K562 (cell line): ENCODE measurements around the gene MCCD1. TPM values are rescaled to one million over a fixed set of nuclear protein-coding genes. Genes with fewer than 3 reads are reported as not detected.

Experiments
- ATAC-seq: fragments of 200-7000 bp; cut with Tn5 transposase; 3 replicates; pipeline ENCODE4 v1.9.1; 2020; ENCODE audit warnings: moderate library complexity
- BruUV-seq: library from RNA; stranded (reverse); fragments of 400-500 nt; replicated peaks from 2 replicates; lab custom pipeline; 2021; lab: Mats Ljungman, UMichigan
- CTCF ChIA-PET: fragments of 300-600 bp; formaldehyde crosslinking; extraction: SDS; loops from one replicate; lab custom pipeline; 2021; ENCODE audit warnings: low intra/inter-chr PET ratio; lab: Yijun Ruan, JAX
- POLR2A ChIA-PET: fragments of 300-600, 350-650 bp; sonication (Branson Sonifier 250); formaldehyde crosslinking; extraction: SDS; loops from one replicate; lab custom pipeline; 2021; ENCODE audit warnings: antibody characterized with exemption, inconsistent platforms; lab: Yijun Ruan, JAX
- DNase-seq, 4 experiments: peaks; one replicate each; pipeline versions ENCODE4 v3.0.0 to v3.0.0-alpha.2; 2011 to 2018; ENCODE audit warnings: low spot score in 3 of 4, mixed read lengths in 3 of 4; ENCODE audit errors: extremely low read depth in 1 of 4
- FAIRE-seq: peaks from 2 replicates; lab custom pipeline; 2011; peaks lifted over from hg19 to GRCh38; lab: Jason Lieb, UNC
- H2AFZ ChIP-seq: 2 replicates; pipeline ENCODE4 v1.6.0; 2011; ENCODE audit warnings: low read depth, low read length, control low read depth, inconsistent platforms
- H3K27ac ChIP-seq: fragments of 200-600 bp; 3 replicates; pipeline ENCODE4 v1.8.0; 2011; ENCODE audit warnings: low read depth, mild to moderate bottlenecking, control low read depth, inconsistent platforms, low read length, moderate library complexity, mixed read lengths; ENCODE audit errors: extremely low read depth
- H3K27me3 ChIP-seq, 2 experiments: fragments of 300-600 bp in 1 of 2; 2 replicates in 1 of 2; 3 replicates in 1 of 2; pipeline versions ENCODE4 v1.6.0 to v1.8.0; 2011; ENCODE audit warnings: inconsistent platforms in 2 of 2, low read length in 2 of 2, mild to moderate bottlenecking in 1 of 2, mixed read lengths in 1 of 2, moderate library complexity in 1 of 2; ENCODE audit not compliant: control insufficient read depth in 2 of 2, insufficient read depth in 2 of 2
- H3K36me3 ChIP-seq: fragments of 300-600 bp; 3 replicates; pipeline ENCODE4 v1.8.0; 2011; ENCODE audit warnings: mild to moderate bottlenecking, low read length, inconsistent platforms; ENCODE audit not compliant: control insufficient read depth, insufficient read depth
- H3K4me1 ChIP-seq, 2 experiments: fragments of 200-600 bp in 1 of 2; replicated peaks in 1 of 2; 2 replicates in 1 of 2; 3 replicates in 1 of 2; pipeline versions ENCODE4 v1.5.1 to v1.8.0; 2011; ENCODE audit warnings: inconsistent platforms in 2 of 2, low read length in 2 of 2, mild to moderate bottlenecking in 1 of 2, mixed read lengths in 1 of 2, moderate library complexity in 1 of 2; ENCODE audit not compliant: control insufficient read depth in 2 of 2, insufficient read depth in 2 of 2
- H3K4me2 ChIP-seq: 2 replicates; pipeline ENCODE4 v1.6.1; 2011; ENCODE audit warnings: low read length, control low read depth, inconsistent platforms, mixed read lengths; ENCODE audit not compliant: insufficient read depth
- H3K4me3 ChIP-seq: fragments of 200-600 bp; sonication (generic), shearing (Covaris generic); 2 replicates; pipeline ENCODE4 v1.5.1; 2016; ENCODE audit warnings: control low read depth, inconsistent platforms
- H3K79me2 ChIP-seq: fragments of 200-600 bp; 3 replicates; pipeline ENCODE4 v1.8.0; 2011; ENCODE audit warnings: low read length, inconsistent platforms; ENCODE audit not compliant: control insufficient read depth, insufficient read depth
- H3K9ac ChIP-seq, 2 experiments: 2 replicates each; pipeline versions ENCODE4 v1.6.0 to v1.6.1; 2011; ENCODE audit warnings: low read depth in 2 of 2, low read length in 2 of 2, control low read depth in 1 of 2, inconsistent platforms in 1 of 2, mild to moderate bottlenecking in 1 of 2, mixed read lengths in 1 of 2; ENCODE audit not compliant: insufficient read depth in 1 of 2
- H3K9me1 ChIP-seq: one replicate; pipeline ENCODE4 v1.6.0; 2011; ENCODE audit warnings: inconsistent platforms, mild to moderate bottlenecking, low read length, moderate library complexity; ENCODE audit not compliant: control insufficient read depth, insufficient read depth
- H3K9me3 ChIP-seq: replicated peaks from 2 replicates; pipeline ENCODE4 v1.5.1; 2011; ENCODE audit warnings: low read depth, low read length, inconsistent platforms; ENCODE audit not compliant: control insufficient read depth, insufficient read depth
- H4K20me1 ChIP-seq: replicated peaks from 2 replicates; pipeline ENCODE4 v1.6.1; 2011; ENCODE audit warnings: low read length, inconsistent platforms, mixed read lengths; ENCODE audit not compliant: control insufficient read depth, insufficient read depth
- ARID2 ChIP-seq: fragments of 450-650 bp; IDR thresholded peaks from 2 replicates; pipeline ENCODE4 v1.6.1; 2017; ENCODE audit warnings: antibody characterized with exemption, mild to moderate bottlenecking
- ATF1 ChIP-seq, 2 experiments: fragments of 450-650 bp in 1 of 2; IDR thresholded peaks; 2 replicates each; pipeline ENCODE4 v1.6.1; 2016; ENCODE audit warnings: missing compliant biosample characterization in 1 of 2, missing genetic modification characterization in 1 of 2
- CEBPG ChIP-seq, 3 experiments: fragments of 200-800 bp in 1 of 3; sonication (Bioruptor generic) in 1 of 3; sonication (generic) in 1 of 3; formaldehyde crosslinking in 1 of 3; IDR thresholded peaks in 2 of 3; conservative IDR thresholded peaks in 1 of 3; 2 replicates each; pipeline versions ENCODE4 v1.6.1 to v1.8.0; 2016 to 2022; ENCODE audit warnings: missing compliant biosample characterization in 2 of 3, missing genetic modification characterization in 2 of 3, mild to moderate bottlenecking in 1 of 3, missing genetic modification reagents in 1 of 3
- COPS2 ChIP-seq: fragments of 450-650 bp; conservative IDR thresholded peaks from 2 replicates; pipeline ENCODE4 v1.6.1; 2016; ENCODE audit warnings: mild to moderate bottlenecking, moderate library complexity
- CTCF ChIP-seq, 3 experiments: IDR thresholded peaks in 2 of 3; conservative IDR thresholded peaks in 1 of 3; 2 replicates each; pipeline ENCODE4 v1.5.1; 2011 to 2012; ENCODE audit warnings: low read length in 3 of 3, mild to moderate bottlenecking in 3 of 3, control low read depth in 2 of 3, improper control_type of control experiment in 1 of 3, inconsistent platforms in 1 of 3, low read depth in 1 of 3, mixed read lengths in 1 of 3, moderate library complexity in 1 of 3; ENCODE audit not compliant: insufficient read depth in 2 of 3
- MAFK ChIP-seq: IDR thresholded peaks from 2 replicates; pipeline ENCODE4 v1.6.1; 2011; ENCODE audit warnings: low read length, improper control_type of control experiment
- MCM7 ChIP-seq, 2 experiments: fragments of 450-650 bp; IDR thresholded peaks; 2 replicates each; pipeline ENCODE4 v1.6.1; 2016 to 2018
- MEF2A ChIP-seq: IDR thresholded peaks from 2 replicates; pipeline ENCODE4 v1.6.1; 2011; ENCODE audit warnings: low read depth, mild to moderate bottlenecking, low read length, moderate library complexity; ENCODE audit not compliant: control insufficient read depth
- RAD21 ChIP-seq, 2 experiments: fragments of 250-450 bp in 1 of 2; fragments of 450-650 bp in 1 of 2; sonication (Bioruptor Pico) in 1 of 2; formaldehyde crosslinking in 1 of 2; IDR thresholded peaks in 1 of 2; conservative IDR thresholded peaks in 1 of 2; 2 replicates each; pipeline versions ENCODE4 v1.4.0 to v1.8.0; 2020 to 2022; ENCODE audit warnings: mild to moderate bottlenecking in 2 of 2, moderate library complexity in 1 of 2
- RAD51 ChIP-seq: fragments of 450-650 bp; IDR thresholded peaks from 2 replicates; pipeline ENCODE4 v1.7.1; 2016; ENCODE audit warnings: low read depth, mild to moderate bottlenecking, borderline replicate concordance
- ZNF274 ChIP-seq: IDR thresholded peaks from 2 replicates; pipeline ENCODE4 v1.6.1; 2011; ENCODE audit warnings: low read depth, mild to moderate bottlenecking, low read length, moderate library complexity, borderline replicate concordance
- WGBS: fragments of 100-300 bp; shearing (Covaris generic); methylation state at CpG from one replicate; pipeline ENCODE4 v1.1.6; 2016; ENCODE audit warnings: low coverage, mixed read lengths; ENCODE audit not compliant: insufficient coverage; ENCODE audit errors: missing lambda C conversion rate; 5-methylcytosine and 5-hydroxymethylcytosine counted together
- in situ Hi-C: fragments of 300-500 bp; cut with MboI; formaldehyde crosslinking; loops from 4 replicates; pipeline ENCODE4 v1.15.0; 2018; ENCODE audit warnings: inconsistent platforms, mixed read lengths
- intact Hi-C: fragments of 100-400 bp; cut with micrococcal nuclease; formaldehyde crosslinking; loops from 2 replicates; pipeline ENCODE4 v1.14.2; 2022
- polyA plus RNA-seq, 8 experiments: library from polyadenylated mRNA; depleted of rRNA in 4 of 8; stranded (reverse) in 5 of 8; unstranded in 3 of 8; fragments of >200 nt; fragmentation: Nextera tagmentation in 2 of 8; fragmentation: Illumina TruSeq in 1 of 8; extraction: Ambion mirVana in 2 of 8; extraction: Trizol in 1 of 8; gene quantifications; 2 replicates each; pipeline versions ENCODE4 v1.2.1 to v1.2.3, GENCODE V29; 2011 to 2014; ENCODE audit warnings: inconsistent platforms in 1 of 8, missing spikeins in 1 of 8
- total RNA-seq, 7 experiments: library from RNA; depleted of rRNA in 6 of 7; stranded (reverse); fragments of >200 nt in 6 of 7; fragmentation: Illumina TruSeq in 2 of 7; extraction: Trizol in 2 of 7; gene quantifications; 2 replicates each; pipeline versions ENCODE4 v1.2.1 to v1.2.3, GENCODE V29; 2011 to 2021; ENCODE audit warnings: low replicate concordance in 1 of 7

Gene MCCD1
- total and polyA plus RNA-seq, 9 of the 15 experiments (the other 6 are each of a cell fraction or from before 2014, with no cell fraction given), result not detected

- no peak overlapping the region for H3K27ac ChIP-seq
- no peaks in the 10 kb centered on the region for H3K9me1 ChIP-seq
- H3K79me2 ChIP-seq, result no peaks in the 10 kb centered on the region
- H3K9me3 ChIP-seq, result no peaks in the 10 kb centered on the region
- TF ChIP-seq ZNF274, result no peak
- TF ChIP-seq RAD51, result no peak
- TF ChIP-seq COPS2, result no peak
- peak in 2 of 3 experiments; percentile 23 to 39; a peak in 2 of 6 replicates for TF ChIP-seq CTCF (IDR thresholded peaks at IDR 0.05 in 2 of 3, conservative IDR thresholded peaks at IDR 0.05 in 1 of 3; ENCODE audit: insufficient read depth in 2 of 3, low read depth in 1 of 3, low read length in 3 of 3)
- 0 out of 2 replicates have a peak, but pooled peaks have one; percentile 9 for TF ChIP-seq ARID2
- TF ChIP-seq MEF2A, result no peak
- no peak for TF ChIP-seq ATF1 (CRISPR knock-in tag; IDR thresholded peaks at IDR 0.05)
- no peak for TF ChIP-seq ATF1 (tag; IDR thresholded peaks at IDR 0.05)
- TF ChIP-seq CEBPG (CRISPR knock-in tag; IDR thresholded peaks at IDR 0.05), result no peak
- TF ChIP-seq CEBPG (tag; conservative IDR thresholded peaks at IDR 0.05 in 1 of 2, IDR thresholded peaks at IDR 0.05 in 1 of 2), result no peak
- peak in 1 of 2 experiments; percentile 22; a peak in 1 of 4 replicates for TF ChIP-seq RAD21 (CRISPR knock-in tag; conservative IDR thresholded peaks at IDR 0.05 in 1 of 2, IDR thresholded peaks at IDR 0.05 in 1 of 2)
- no peak for TF ChIP-seq MAFK
- no peak for TF ChIP-seq MCM7 (IDR thresholded peaks at IDR 0.05)
- DNase-seq (no peak), ATAC-seq (peak; percentile 56), FAIRE-seq (no peak)
- no peak overlapping the region for H3K9ac ChIP-seq
- no peak overlapping the region for H3K4me3 ChIP-seq
- no TSS peak for BruUV-seq
- ChIA-PET CTCF (interaction anchor here (0.7 kb wide), 1 partner anchor 23 kb away, joined by 3 read pairs; no protein-coding TSS in a partner anchor), POLR2A (interaction anchor here (0.6 to 2.0 kb wide), 14 partner anchors 9 to 146 kb away, joined by 3 to 10 read pairs (median 4); partner anchors contain the start of genes ATP6V1G2, DDX39B and NCR3)
- H3K4me1 ChIP-seq, result peaks cover 0 to 20% of the 10 kb centered on the region in 2 experiments; a peak in 2 of 5 replicates
- 29% methylated on average over 14 of the region's 14 CpGs for WGBS
- no peaks in the 10 kb centered on the region for H4K20me1 ChIP-seq
- no peaks in the 10 kb centered on the region for H3K36me3 ChIP-seq
- no peaks in the 10 kb centered on the region for H3K27me3 ChIP-seq
- in situ Hi-C loops, result no loop called here
- intact Hi-C loops, result no loop called here
- H2AFZ ChIP-seq, result no peak overlapping the region
- H3K4me2 ChIP-seq, result no peak overlapping the region
Observed at GRCh38 chr6:31574106-31575061, 45.6 kb downstream of the MCCD1 start.
